Calu3 (cell line): ENCODE results near the gene TMEM270. TPM values are rescaled to one million over a fixed set of nuclear protein-coding genes. Genes with fewer than 3 reads are reported as not detected.

ENCODE experiments used
- BruUV-seq: library from RNA; stranded (reverse); fragments of 400-500 nt; replicated peaks from 2 replicates; lab custom pipeline; 2021; lab: Mats Ljungman, UMichigan
- CTCF ChIA-PET: fragments of 300-600 bp; sonication (Branson Sonifier 250); formaldehyde crosslinking; loops from one replicate; lab custom pipeline; 2022; ENCODE audit warnings: antibody characterized with exemption; lab: Charles Lee
- DNase-seq: peaks from one replicate; pipeline ENCODE4 v3.0.0; 2022
- H3K27ac Mint-ChIP-seq: one replicate; pipeline ENCODE4 v1.8.0; 2022; ENCODE audit warnings: mixed read lengths; ENCODE audit not compliant: unreplicated experiment
- H3K27me3 Mint-ChIP-seq: one replicate; pipeline ENCODE4 v1.8.0; 2022; ENCODE audit warnings: mixed read lengths; ENCODE audit not compliant: unreplicated experiment
- H3K36me3 Mint-ChIP-seq: one replicate; pipeline ENCODE4 v1.8.0; 2022; ENCODE audit warnings: mild to moderate bottlenecking, moderate library complexity, mixed read lengths; ENCODE audit not compliant: insufficient read depth, unreplicated experiment
- H3K4me1 Mint-ChIP-seq: one replicate; pipeline ENCODE4 v1.8.0; 2022; ENCODE audit warnings: mild to moderate bottlenecking, low read depth, mixed read lengths; ENCODE audit not compliant: unreplicated experiment
- H3K4me3 Mint-ChIP-seq: one replicate; pipeline ENCODE4 v1.8.0; 2022; ENCODE audit warnings: mild to moderate bottlenecking, low read depth, moderate library complexity, mixed read lengths; ENCODE audit not compliant: unreplicated experiment
- H3K9me3 Mint-ChIP-seq: one replicate; pipeline ENCODE4 v1.8.0; 2022; ENCODE audit warnings: low read depth, mixed read lengths; ENCODE audit not compliant: unreplicated experiment
- CTCF ChIP-seq: fragments of 200-600 bp; IDR thresholded peaks from one replicate; pipeline ENCODE4 v1.8.0; 2022; ENCODE audit warnings: antibody characterized with exemption; ENCODE audit not compliant: unreplicated experiment
- intact Hi-C: fragments of 100-400 bp; cut with micrococcal nuclease; formaldehyde crosslinking; loops from one replicate; pipeline ENCODE4 v1.10.0; 2022; ENCODE audit not compliant: unreplicated experiment
- total RNA-seq: library from RNA; stranded (reverse); gene quantifications from 2 replicates; pipeline ENCODE4 v1.2.3, GENCODE V29; 2022

Gene TMEM270
- total RNA-seq, 1 experiment from 2014 or later = 0.59 TPM

DNA sequence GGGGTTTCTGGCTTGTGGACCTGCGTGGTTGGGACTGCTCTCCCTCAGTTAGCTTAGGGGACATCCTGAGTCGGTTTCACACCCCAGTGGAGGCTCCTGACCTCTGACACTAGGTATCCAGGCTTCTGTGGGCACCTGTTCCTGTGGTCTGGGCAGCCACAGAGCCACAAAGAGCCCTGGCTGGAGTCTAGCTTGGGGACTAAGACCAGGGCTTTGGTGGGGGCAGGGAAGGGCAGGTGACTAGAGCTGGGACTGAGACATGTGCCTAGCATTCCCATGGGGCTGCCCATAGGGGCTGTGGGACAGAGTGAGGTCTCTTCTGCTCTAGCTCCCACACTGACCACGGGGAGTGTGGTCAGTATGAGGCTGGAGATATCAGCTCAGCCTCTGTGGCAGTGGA lies 4.0 kb upstream of the TMEM270 start:
- Mint-ChIP-seq H3K4me3 (no peak overlapping the region), H3K9me3 (no peaks in the 10 kb centered on the region), H3K36me3 (no peaks in the 10 kb centered on the region), H3K27ac (no peak overlapping the region), H3K27me3 (no peaks in the 10 kb centered on the region), H3K4me1 (peaks cover 5% of the 10 kb centered on the region)
- no TSS peak for BruUV-seq
- CTCF ChIA-PET = interaction anchor here (0.5 kb wide), 1 partner anchor 187 kb away, joined by 3 read pairs; no protein-coding TSS in a partner anchor
- intact Hi-C loops = no loop called here
- no peak for TF ChIP-seq CTCF
- DNase-seq = no peak

DNA sequence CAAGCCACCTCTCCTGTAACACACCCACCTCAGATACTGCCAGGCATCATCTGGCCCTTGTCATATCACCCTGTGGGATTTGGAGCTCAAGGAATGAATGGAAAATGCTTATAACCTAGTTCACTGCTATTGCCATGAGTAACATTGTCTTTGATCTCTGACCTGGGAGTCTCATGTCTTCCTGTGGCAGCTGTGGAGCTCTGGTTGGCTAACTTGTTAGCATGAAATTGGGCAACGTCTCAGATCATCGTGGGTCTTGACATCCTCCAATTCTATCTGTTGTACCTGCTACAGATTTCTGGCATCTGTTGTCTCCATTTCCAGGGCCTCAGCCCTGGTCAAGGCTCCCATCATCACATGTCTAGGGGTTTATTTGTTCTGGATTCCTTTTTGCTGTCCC lies 2.2 kb upstream of the TMEM270 start:
- no peaks in the 10 kb centered on the region for H3K4me1 Mint-ChIP-seq

DNA sequence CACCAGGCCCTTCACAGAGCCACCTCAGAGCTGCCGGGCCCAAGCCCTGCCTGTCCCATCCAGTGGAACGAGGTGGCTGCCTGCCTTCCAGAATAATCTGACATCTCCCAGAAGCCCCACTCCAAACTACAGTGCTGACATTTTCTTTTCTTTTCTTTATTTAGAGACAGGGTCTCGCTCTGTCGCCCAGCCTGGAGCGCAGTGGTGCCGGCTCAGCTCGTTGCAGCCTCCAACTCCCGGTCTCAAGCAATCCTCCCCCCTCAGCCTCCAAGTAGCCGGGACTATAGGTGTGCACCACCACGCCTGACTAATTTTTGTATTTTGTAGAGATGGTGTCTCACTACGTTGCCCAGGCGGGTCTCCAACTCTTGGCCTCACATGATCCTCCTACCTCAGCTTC lies 346 bp downstream of the TMEM270 start:
- no peaks in the 10 kb centered on the region for H3K9me3 Mint-ChIP-seq
- no TSS peak for BruUV-seq
- no peaks in the 10 kb centered on the region for H3K36me3 Mint-ChIP-seq
- no peak for DNase-seq
- H3K27ac Mint-ChIP-seq = no peak overlapping the region
- no peaks in the 10 kb centered on the region for H3K27me3 Mint-ChIP-seq
- no peaks in the 10 kb centered on the region for H3K4me1 Mint-ChIP-seq
- CTCF ChIA-PET = interaction anchor here (0.6 kb wide), 1 partner anchor 100 kb away, joined by 3 read pairs; no protein-coding TSS in a partner anchor
- H3K4me3 Mint-ChIP-seq = no peak overlapping the region
- intact Hi-C loops = no loop called here
- no peak for TF ChIP-seq CTCF

More for the DNA sequence above, 2.2 kb upstream of the TMEM270 start:
- Mint-ChIP-seq H3K4me3 (no peak overlapping the region), H3K9me3 (no peaks in the 10 kb centered on the region), H3K27me3 (no peaks in the 10 kb centered on the region), H3K27ac (no peak overlapping the region), H3K36me3 (no peaks in the 10 kb centered on the region)
- intact Hi-C loops = no loop called here
- TF ChIP-seq CTCF = no peak
- DNase-seq = no peak
- CTCF ChIA-PET = no interaction called here
- no TSS peak for BruUV-seq

DNA sequence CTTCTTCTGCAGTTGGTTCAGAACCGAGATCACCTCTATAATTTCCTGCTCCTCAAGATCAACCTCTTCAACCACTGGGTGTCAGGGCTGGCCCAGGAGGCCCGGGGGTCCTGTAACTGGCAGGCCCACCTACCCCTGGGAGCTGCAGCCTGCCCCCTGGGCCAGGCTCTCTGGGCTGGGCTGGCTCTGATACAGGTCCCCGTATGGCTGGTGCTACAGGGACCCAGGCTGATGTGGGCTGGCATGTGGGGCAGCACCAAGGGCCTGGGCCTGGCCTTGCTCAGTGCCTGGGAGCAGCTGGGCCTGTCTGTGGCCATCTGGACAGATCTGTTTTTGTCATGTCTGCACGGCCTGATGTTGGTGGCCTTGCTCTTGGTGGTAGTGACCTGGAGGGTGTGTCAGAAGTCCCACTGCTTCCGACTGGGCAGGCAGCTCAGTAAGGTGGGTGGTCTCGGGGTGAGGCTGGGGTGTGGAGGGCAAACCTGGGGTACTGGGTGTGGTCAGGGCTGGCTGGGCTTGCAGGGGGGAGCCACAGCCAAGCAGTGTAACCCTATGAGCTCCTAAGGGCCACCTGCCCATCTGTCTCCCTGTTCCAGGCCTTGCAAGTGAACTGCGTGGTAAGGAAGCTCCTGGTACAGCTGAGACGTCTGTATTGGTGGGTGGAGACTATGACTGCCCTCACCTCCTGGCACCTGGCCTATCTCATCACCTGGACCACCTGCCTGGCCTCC lies 4.2 kb downstream of the TMEM270 start:
- H3K9me3 Mint-ChIP-seq = no peaks in the 10 kb centered on the region
- no peak overlapping the region for H3K4me3 Mint-ChIP-seq
- no peaks in the 10 kb centered on the region for H3K4me1 Mint-ChIP-seq
- intact Hi-C loops = loop anchor here (5.0 kb wide), 1 partner anchor 162 kb away; the partner anchor contains the start of gene ELN
- no peaks in the 10 kb centered on the region for H3K27me3 Mint-ChIP-seq
- no peak for TF ChIP-seq CTCF
- DNase-seq = no peak
- BruUV-seq = no TSS peak
- CTCF ChIA-PET = interaction anchor here (1.0 to 1.2 kb wide), 3 partner anchors 162 to 194 kb away, joined by 3 to 4 read pairs (median 3); no protein-coding TSS in a partner anchor
- H3K36me3 Mint-ChIP-seq = no peaks in the 10 kb centered on the region
- H3K27ac Mint-ChIP-seq = no peak overlapping the region
